Ishikawa (cell line): ENCODE results near the gene KIF5B.

Experiments used
- CEBPB ChIP-seq: IDR thresholded peaks from 2 replicates; pipeline ENCODE4 v1.6.1; 2012
- EGR1 ChIP-seq: IDR thresholded peaks from 2 replicates; pipeline ENCODE4 v1.6.1; 2012
- EP300 ChIP-seq: IDR thresholded peaks from 2 replicates; pipeline ENCODE4 v1.6.1; 2012; ENCODE audit warnings: borderline replicate concordance
- NFIC ChIP-seq: IDR thresholded peaks from 2 replicates; pipeline ENCODE4 v1.6.1; 2012
- RAD21 ChIP-seq: IDR thresholded peaks from 2 replicates; pipeline ENCODE4 v1.6.1; 2012; ENCODE audit warnings: low read depth
- REST ChIP-seq: IDR thresholded peaks from 2 replicates; pipeline ENCODE4 v1.6.1; 2012; ENCODE audit warnings: low read depth, mild to moderate bottlenecking
- TEAD4 ChIP-seq: IDR thresholded peaks from 2 replicates; pipeline ENCODE4 v1.6.1; 2012

DNA sequence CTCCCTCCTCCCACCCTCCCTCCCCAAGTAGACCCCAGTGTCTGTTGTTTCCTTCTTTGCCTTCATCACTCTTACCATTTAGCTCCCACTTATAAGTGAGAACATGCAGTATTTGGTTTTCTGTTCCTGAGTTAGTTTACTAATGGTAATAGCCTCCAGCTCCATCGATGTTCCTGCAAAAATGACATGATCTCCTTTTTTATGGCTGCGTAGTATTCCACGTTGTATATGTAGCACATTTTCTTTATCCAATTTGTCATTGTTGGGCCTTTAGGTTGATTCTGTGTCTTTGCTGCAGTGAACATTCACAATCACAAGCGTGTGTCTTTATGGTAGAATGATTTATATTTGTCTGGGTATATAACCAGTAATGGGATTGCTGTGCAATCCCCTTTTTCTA lies 75.8 kb downstream of the KIF5B start:
- no peak for TF ChIP-seq REST
- no peak for TF ChIP-seq EP300
- TF ChIP-seq TEAD4, result no peak
- TF ChIP-seq RAD21, result no peak
- no peak for TF ChIP-seq EGR1
- TF ChIP-seq NFIC, result no peak
- no peak for TF ChIP-seq CEBPB
